Esophagus mucosa (tissue), 1 donor: ENCODE measurements around the gene MRPS18A. TPM values are rescaled to one million over a fixed set of nuclear protein-coding genes. Genes with fewer than 3 reads are reported as not detected.
"Not testable (repeated sequence)": the region's sequence is repeated elsewhere in the genome, so short reads cannot be mapped to it uniquely, and the experiment has no call there.

Experiments used
- ATAC-seq: fragments of 200-7000 bp; cut with Tn5 transposase; one replicate; pipeline ENCODE4 v1.9.1; 2020
- total RNA-seq: library from RNA; stranded (reverse); gene quantifications from one replicate; pipeline ENCODE4 v1.2.4, GENCODE V29; 2023
- donor health status: DM: yes; HTN: yes; CAD: no.

The MRPS18A gene
- total RNA-seq, 1 donor from 2014 or later, result 44.5 TPM

- no peak for ATAC-seq
Observed at GRCh38 chr6:43670623-43670986, 17.0 kb downstream of the MRPS18A start.

- peak; percentile 72 for ATAC-seq
Observed at GRCh38 chr6:43669922-43670622, 17.5 kb downstream of the MRPS18A start.

- ATAC-seq, result no peak
Observed at GRCh38 chr6:43669050-43669921, 18.3 kb downstream of the MRPS18A start.

GRCh38 chr6:43668151-43669028, 19.2 kb downstream of the MRPS18A start:
- ATAC-seq, result peak; percentile 78

- peak; percentile 60 for ATAC-seq
Observed at GRCh38 chr6:43667245-43668150, 20.1 kb downstream of the MRPS18A start.

GRCh38 chr6:43666196-43666920, 21.2 kb downstream of the MRPS18A start:
- ATAC-seq, result no peak

- ATAC-seq, result no peak
Observed at GRCh38 chr6:43665376-43665775, 22.2 kb downstream of the MRPS18A start.

GRCh38 chr6:43662948-43663347, 24.6 kb downstream of the MRPS18A start:
- ATAC-seq, result not testable (repeated sequence)

- no peak for ATAC-seq
Observed at GRCh38 chr6:43658161-43658560, 29.4 kb downstream of the MRPS18A start.

- ATAC-seq, result no peak
Observed at GRCh38 chr6:43657221-43657802, 30.3 kb downstream of the MRPS18A start.

- not testable (repeated sequence) for ATAC-seq
Observed at GRCh38 chr6:43652822-43653221, 34.8 kb downstream of the MRPS18A start.

GRCh38 chr6:43648248-43648647, 39.3 kb downstream of the MRPS18A start:
- no peak for ATAC-seq

GRCh38 chr6:43647613-43648012, 40.0 kb downstream of the MRPS18A start:
- ATAC-seq, result no peak

GRCh38 chr6:43645613-43645964, 42.0 kb downstream of the MRPS18A start:
- ATAC-seq, result no peak

- ATAC-seq, result peak; percentile 44
Observed at GRCh38 chr6:43644940-43645612, 42.5 kb downstream of the MRPS18A start, which contains the start of gene RSPH9. Gene RSPH9, plus strand, starts transcription at chr6:43645036. Its CDS starts 63 bp downstream, at chr6:43645099.

- peak; percentile 52 for ATAC-seq
Observed at GRCh38 chr6:43639984-43640800, 47.4 kb downstream of the MRPS18A start.

GRCh38 chr6:43636308-43636659, 51.3 kb downstream of the MRPS18A start:
- ATAC-seq, result peak; percentile 3

- ATAC-seq, result peak; percentile 77
Observed at GRCh38 chr6:43635387-43636307, 51.9 kb downstream of the MRPS18A start, which contains the start of gene MAD2L1BP. Gene MAD2L1BP, plus strand, starts transcription at chr6:43635840. Its CDS starts 36 bp downstream, at chr6:43635876.
